GM12891 (cell line): ENCODE results near the gene NUP85.

ENCODE experiments used
- PAX5 ChIP-seq: IDR thresholded peaks from 2 replicates; pipeline ENCODE4 v1.6.1; 2011; ENCODE audit warnings: low read length, moderate library complexity, mild to moderate bottlenecking; ENCODE audit not compliant: insufficient read depth, severe bottlenecking
- POLR2A ChIP-seq: IDR thresholded peaks from 2 replicates; pipeline ENCODE4 v1.6.1; 2011; ENCODE audit warnings: low read depth, low read length, control low read depth
- POLR2AphosphoS5 ChIP-seq: IDR thresholded peaks from 2 replicates; pipeline ENCODE4 v1.6.1; 2011; ENCODE audit warnings: low read depth, low read length, control low read depth
- POU2F2 ChIP-seq: IDR thresholded peaks from 2 replicates; pipeline ENCODE4 v1.6.1; 2011; ENCODE audit warnings: low read depth, mild to moderate bottlenecking, control low read depth, low read length, moderate library complexity
- SPI1 ChIP-seq: IDR thresholded peaks from 2 replicates; pipeline ENCODE4 v1.6.1; 2011; ENCODE audit warnings: low read depth, low read length, control low read depth
- TAF1 ChIP-seq: IDR thresholded peaks from 2 replicates; pipeline ENCODE4 v1.6.1; 2011; ENCODE audit warnings: low read depth, low read length, control low read depth

DNA sequence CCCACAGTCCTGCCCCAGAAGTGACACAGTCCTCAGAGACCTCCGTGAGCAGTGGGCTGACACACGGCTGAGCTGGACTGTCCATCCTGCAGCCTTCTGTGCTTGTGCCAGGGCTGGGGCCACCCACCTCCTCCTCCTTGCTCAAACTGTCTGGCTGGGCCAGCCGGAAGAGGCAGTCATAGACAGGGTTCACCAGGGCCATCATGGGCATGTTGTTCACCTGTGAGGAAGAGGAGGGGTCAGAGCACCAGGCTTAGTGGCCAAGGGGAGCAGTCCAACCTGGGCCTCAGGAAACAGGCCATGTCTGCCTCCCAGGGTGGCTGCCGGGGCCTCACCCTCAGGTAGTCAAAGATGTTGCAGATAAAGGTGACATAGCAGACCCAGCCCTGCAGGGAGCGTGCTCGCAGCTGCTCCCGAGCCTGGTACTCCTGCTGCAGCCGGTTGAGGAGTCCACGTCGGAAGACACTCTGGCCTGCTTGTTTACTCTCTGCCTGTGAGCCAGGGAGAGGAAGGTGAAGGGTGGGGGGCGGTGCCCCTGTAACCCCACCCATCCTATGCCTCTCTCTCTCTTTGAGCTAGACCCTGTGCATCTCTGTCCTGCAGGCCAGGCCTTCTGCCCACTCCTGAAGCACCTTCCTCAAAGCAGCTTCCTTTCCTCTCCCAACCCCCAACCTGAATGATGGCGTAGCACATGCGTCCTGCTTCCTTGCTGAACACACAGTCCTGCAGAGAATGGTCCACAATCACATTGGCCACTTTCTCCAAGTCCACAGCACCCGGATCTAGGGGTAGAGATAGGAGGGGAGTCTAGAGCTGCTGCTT, 62.1 kb downstream of the NUP85 start:
- TF ChIP-seq POLR2A (no peak; the same call in 1 of the 2 replicates), POLR2AphosphoS5 (no peak), TAF1 (no peak), PAX5 (no peak), SPI1 (no peak), POU2F2 (peak; percentile 6; the same call in 1 of the 2 replicates)
